Body of pancreas (tissue), 4 donors: Measurements from ENCODE around the gene POLD1. TPM values are rescaled to one million over a fixed set of nuclear protein-coding genes. Genes with fewer than 3 reads are reported as not detected.
A peak's percentile ranks its signal among the peaks of the same experiment; 100 is the strongest.

Experiments used
- ATAC-seq: fragments of 150-250 bp; one replicate; pipeline ENCODE4 v1.9.1; 2016
- DNase-seq, 4 donors: peaks; one replicate each; pipeline ENCODE4 v3.0.0-alpha.2; 2019
- H3K27ac ChIP-seq, 4 donors: fragments of 200-600 bp; sonication (generic); 1 replicate in 3 of 4; 2 replicates in 1 of 4; pipeline versions ENCODE4 v1.5.1 to v1.6.1; 2016 to 2019; ENCODE audit warnings: mild to moderate bottlenecking in 1 of 4, mixed read lengths in 1 of 4, moderate library complexity in 1 of 4
- H3K27me3 ChIP-seq, 2 donors: fragments of 200-600 bp; sonication (generic); one replicate each; pipeline ENCODE4 v1.6.0; 2016; ENCODE audit warnings: mild to moderate bottlenecking in 1 of 2
- H3K36me3 ChIP-seq, 2 donors: fragments of 200-600 bp; sonication (generic); replicated peaks in 1 of 2; 2 replicates each; pipeline ENCODE4 v1.5.1; 2016; ENCODE audit warnings: low read depth in 2 of 2; ENCODE audit not compliant: insufficient read depth in 1 of 2
- H3K4me1 ChIP-seq: fragments of 200-600 bp; sonication (generic); one replicate; pipeline ENCODE4 v1.6.0; 2016
- H3K4me3 ChIP-seq, 2 donors: fragments of 200-600 bp; sonication (generic); 1 replicate in 1 of 2; 2 replicates in 1 of 2; pipeline ENCODE4 v1.5.1; 2016 to 2019
- H3K9me3 ChIP-seq, 3 donors: fragments of 200-600 bp; sonication (generic); 1 replicate in 2 of 3; 2 replicates in 1 of 3; pipeline ENCODE4 v1.5.1; 2016
- CTCF ChIP-seq, 7 experiments: fragments of 450-650 bp in 4 of 7; fragments of 200-600 bp in 3 of 7; sonication (generic) in 3 of 7; IDR thresholded peaks; one replicate each; pipeline ENCODE4 v1.5.1; 2016 to 2019; ENCODE audit warnings: antibody characterized with exemption in 7 of 7
- POLR2A ChIP-seq, 3 donors: fragments of 450-650 bp; IDR thresholded peaks; one replicate each; pipeline ENCODE4 v1.6.1; 2016; ENCODE audit warnings: antibody characterized with exemption in 3 of 3, mild to moderate bottlenecking in 2 of 3
- WGBS, 2 donors: methylation state at CpG; one replicate each; pipeline ENCODE4 v1.1.5; 2017; 5-methylcytosine and 5-hydroxymethylcytosine counted together
- intact Hi-C: fragments of 100-400 bp; cut with DNase I; formaldehyde crosslinking; loops from one replicate; pipeline ENCODE4 v1.15.1; 2023
- total RNA-seq, 2 donors: library from RNA; depleted of rRNA; stranded (reverse); fragments of >200 nt; gene quantifications; one replicate each; pipeline ENCODE4 v1.1.0, GENCODE V29; 2016

The POLD1 gene
- total RNA-seq, 2 donors from 2014 or later = 13.2 to 13.8 TPM

- no peak overlapping the region for H3K27ac ChIP-seq
- ATAC-seq = no peak
- no peak for DNase-seq
- 85 to 88% methylated on average over 5 to 10 of the region's 10 CpGs for WGBS, 2 donors
- H3K9me3 ChIP-seq = no peaks in the 10 kb centered on the region
- H3K4me1 ChIP-seq = no peaks in the 10 kb centered on the region
- intact Hi-C loops = no loop called here
- TF ChIP-seq CTCF (IDR thresholded peaks at IDR 0.05) (no peak), POLR2A (IDR thresholded peaks at IDR 0.05) (no peak)
- H3K36me3 ChIP-seq = no peaks in the 10 kb centered on the region
- no peaks in the 10 kb centered on the region for H3K27me3 ChIP-seq
- H3K4me3 ChIP-seq = no peak overlapping the region
Measured at GRCh38 chr19:50410109-50410508, 26.0 kb downstream of the POLD1 start.

GRCh38 chr19:50412419-50412818, 28.3 kb downstream of the POLD1 start:
- Histone ChIP-seq H3K4me1 (peaks cover 10% of the 10 kb centered on the region), H3K27me3 (no peaks in the 10 kb centered on the region), H3K27ac (no peak overlapping the region), H3K4me3 (no peak overlapping the region), H3K9me3 (no peaks in the 10 kb centered on the region), H3K36me3 (no peaks in the 10 kb centered on the region)
- TF ChIP-seq POLR2A (IDR thresholded peaks at IDR 0.05) (no peak), CTCF (IDR thresholded peaks at IDR 0.05) (no peak)
- DNase-seq (no peak), ATAC-seq (no peak)
- intact Hi-C loops = no loop called here
- 100% methylated on average over 2 of the region's 2 CpGs for WGBS, 2 donors

- no peak for TF ChIP-seq POLR2A (IDR thresholded peaks at IDR 0.05)
- no peak for TF ChIP-seq CTCF (IDR thresholded peaks at IDR 0.05)
- intact Hi-C loops = no loop called here
- no peak overlapping the region for H3K4me3 ChIP-seq
- no peaks in the 10 kb centered on the region for H3K9me3 ChIP-seq
- ATAC-seq (no peak), DNase-seq (no peak)
- H3K36me3 ChIP-seq = no peaks in the 10 kb centered on the region
- H3K27me3 ChIP-seq = no peaks in the 10 kb centered on the region
- WGBS, 2 donors = 78 to 89% methylated on average over 8 of the region's 13 CpGs
- H3K4me1 ChIP-seq = peaks cover 14% of the 10 kb centered on the region
- H3K27ac ChIP-seq = no peak overlapping the region
Measured at GRCh38 chr19:50413096-50413495, 28.9 kb downstream of the POLD1 start.

GRCh38 chr19:50413531-50413930, 29.4 kb downstream of the POLD1 start:
- DNase-seq = no peak
- peaks cover 19% of the 10 kb centered on the region for H3K4me1 ChIP-seq
- no peak for TF ChIP-seq POLR2A (IDR thresholded peaks at IDR 0.05)
- TF ChIP-seq CTCF (IDR thresholded peaks at IDR 0.05) = no peak
- H3K4me3 ChIP-seq = no peak overlapping the region
- H3K36me3 ChIP-seq = no peaks in the 10 kb centered on the region
- H3K27me3 ChIP-seq = no peaks in the 10 kb centered on the region
- H3K9me3 ChIP-seq = no peaks in the 10 kb centered on the region
- intact Hi-C loops = no loop called here
- H3K27ac ChIP-seq = no peak overlapping the region
- WGBS, 2 donors = 92 to 96% methylated on average over 5 to 19 of the region's 21 CpGs
- no peak for ATAC-seq

- TF ChIP-seq CTCF (IDR thresholded peaks at IDR 0.05) (peak; percentile 71 to 89 (median 79)), POLR2A (IDR thresholded peaks at IDR 0.05) (no peak)
- ATAC-seq (peak; percentile 68), DNase-seq (peak; percentile 70 to 77 (median 76))
- Histone ChIP-seq H3K36me3 (no peaks in the 10 kb centered on the region), H3K27ac (no peak overlapping the region), H3K9me3 (no peaks in the 10 kb centered on the region), H3K4me1 (peaks cover 24% of the 10 kb centered on the region), H3K4me3 (no peak overlapping the region), H3K27me3 (no peaks in the 10 kb centered on the region)
- intact Hi-C loops = no loop called here
- 18 to 35% methylated on average over 14 to 25 of the region's 37 CpGs for WGBS, 2 donors
Measured at GRCh38 chr19:50414864-50415660, 30.9 kb downstream of the POLD1 start.
